K562 (cell line): ENCODE measurements around the gene MARCHF3. TPM values are rescaled to one million over a fixed set of nuclear protein-coding genes. Genes with fewer than 3 reads are reported as not detected.

Experiments
- ARID3B ChIP-seq: fragments of 250-450 bp; sonication (Bioruptor Pico); IDR thresholded peaks from 2 replicates; pipeline ENCODE4 v1.4.0; 2020; ENCODE audit warnings: borderline replicate concordance
- CBX5 ChIP-seq: IDR thresholded peaks from 2 replicates; pipeline ENCODE4 v1.6.1; 2014; ENCODE audit warnings: low read depth, borderline replicate concordance
- CHD4 ChIP-seq: fragments of 200-600 bp; sonication (generic); IDR thresholded peaks from 3 replicates; pipeline ENCODE4 v1.6.1; 2012; ENCODE audit warnings: low read depth, mild to moderate bottlenecking, mixed read lengths, low read length, inconsistent platforms; ENCODE audit not compliant: insufficient read depth, insufficient replicate concordance, poor library complexity, severe bottlenecking
- ELK3 ChIP-seq: fragments of 450-650 bp; formaldehyde crosslinking; IDR thresholded peaks from 2 replicates; pipeline ENCODE4 v1.4.0; 2020; ENCODE audit warnings: mild to moderate bottlenecking
- HDAC6 ChIP-seq: IDR thresholded peaks from 2 replicates; pipeline ENCODE4 v1.6.1; 2012; ENCODE audit warnings: low read depth, mild to moderate bottlenecking, control low read depth, inconsistent platforms, low read length, moderate library complexity
- IRF9 ChIP-seq: fragments of 450-650 bp; IDR thresholded peaks from 2 replicates; pipeline ENCODE4 v1.6.1; 2016; ENCODE audit warnings: missing biosample characterization, missing genetic modification characterization
- MEIS2 ChIP-seq: fragments of 450-650 bp; IDR thresholded peaks from 2 replicates; pipeline ENCODE4 v1.6.1; 2014; ENCODE audit warnings: mild to moderate bottlenecking; ENCODE audit not compliant: partially characterized antibody
- MXI1 ChIP-seq: IDR thresholded peaks from 2 replicates; pipeline ENCODE4 v1.6.1; 2011; ENCODE audit warnings: low read depth, mild to moderate bottlenecking, improper control_type of control experiment, low read length
- NRF1 ChIP-seq, 2 experiments: fragments of 450-650 bp; IDR thresholded peaks in 1 of 2; conservative IDR thresholded peaks in 1 of 2; 2 replicates each; pipeline ENCODE4 v1.6.1; 2014; ENCODE audit warnings: mild to moderate bottlenecking in 2 of 2
- PHB ChIP-seq: fragments of 250-450 bp; sonication (Bioruptor Pico); IDR thresholded peaks from 2 replicates; pipeline ENCODE4 v1.5.0; 2021
- PHF21A ChIP-seq: fragments of 450-650 bp; IDR thresholded peaks from 2 replicates; pipeline ENCODE4 v1.6.1; 2017; ENCODE audit warnings: low read depth, borderline replicate concordance
- PPARD ChIP-seq: fragments of 250-450 bp; sonication (Bioruptor Pico); IDR thresholded peaks from 2 replicates; pipeline ENCODE4 v1.8.0; 2022; ENCODE audit warnings: inconsistent platforms, mild to moderate bottlenecking, moderate library complexity
- RAD21 ChIP-seq, 2 experiments: fragments of 250-450 bp in 1 of 2; fragments of 450-650 bp in 1 of 2; sonication (Bioruptor Pico) in 1 of 2; formaldehyde crosslinking in 1 of 2; IDR thresholded peaks in 1 of 2; conservative IDR thresholded peaks in 1 of 2; 2 replicates each; pipeline versions ENCODE4 v1.4.0 to v1.8.0; 2020 to 2022; ENCODE audit warnings: mild to moderate bottlenecking in 2 of 2, moderate library complexity in 1 of 2
- RCOR1 ChIP-seq, 2 experiments: IDR thresholded peaks; 2 replicates each; pipeline ENCODE4 v1.6.1; 2012; ENCODE audit warnings: low read depth in 2 of 2, low read length in 2 of 2, borderline replicate concordance in 1 of 2, improper control_type of control experiment in 1 of 2
- RFX1 ChIP-seq: fragments of 450-650 bp; IDR thresholded peaks from 2 replicates; pipeline ENCODE4 v1.6.1; 2016; ENCODE audit warnings: mild to moderate bottlenecking, moderate library complexity
- SIX5 ChIP-seq, 2 experiments: IDR thresholded peaks; 2 replicates each; pipeline ENCODE4 v1.6.1; 2011; ENCODE audit warnings: low read length in 2 of 2, borderline replicate concordance in 1 of 2, low read depth in 1 of 2, mild to moderate bottlenecking in 1 of 2, moderate library complexity in 1 of 2; ENCODE audit not compliant: insufficient read depth in 1 of 2
- SMARCC2 ChIP-seq: fragments of 450-650 bp; IDR thresholded peaks from 2 replicates; pipeline ENCODE4 v1.6.1; 2017; ENCODE audit warnings: antibody characterized with exemption, moderate library complexity, mild to moderate bottlenecking, low read depth
- STAT5A ChIP-seq: IDR thresholded peaks from 2 replicates; pipeline ENCODE4 v1.6.1; 2012; ENCODE audit warnings: low read length, inconsistent platforms, borderline replicate concordance
- TGIF2 ChIP-seq: sonication (generic); formaldehyde crosslinking; IDR thresholded peaks from 2 replicates; pipeline ENCODE4 v1.8.1; 2022; ENCODE audit warnings: mild to moderate bottlenecking, missing genetic modification reagents, moderate library complexity
- WHSC1 ChIP-seq: IDR thresholded peaks from one replicate; pipeline ENCODE4 v1.6.1; 2012; ENCODE audit warnings: low read length, control low read depth, inconsistent platforms
- ZNF212 ChIP-seq: fragments of 450-650 bp; formaldehyde crosslinking; IDR thresholded peaks from 2 replicates; pipeline ENCODE4 v1.4.0; 2020; ENCODE audit warnings: mild to moderate bottlenecking
- ZNF274 ChIP-seq: IDR thresholded peaks from 2 replicates; pipeline ENCODE4 v1.6.1; 2011; ENCODE audit warnings: low read depth, mild to moderate bottlenecking, low read length, moderate library complexity, borderline replicate concordance
- ZNF282 ChIP-seq: sonication (generic); formaldehyde crosslinking; IDR thresholded peaks from 2 replicates; pipeline ENCODE4 v1.8.1; 2023; ENCODE audit warnings: missing genetic modification reagents
- ZNF347 ChIP-seq: fragments of 450-650 bp; formaldehyde crosslinking; IDR thresholded peaks from 2 replicates; pipeline ENCODE4 v1.4.0; 2020; ENCODE audit warnings: low read depth, mild to moderate bottlenecking, moderate library complexity
- ZNF584 ChIP-seq: fragments of 200-800 bp; sonication (Bioruptor generic); IDR thresholded peaks from 2 replicates; pipeline ENCODE4 v1.6.1; 2016; ENCODE audit warnings: low read depth, mild to moderate bottlenecking, missing genetic modification characterization, missing compliant biosample characterization
- polyA plus RNA-seq, 8 experiments: library from polyadenylated mRNA; depleted of rRNA in 4 of 8; stranded (reverse) in 5 of 8; unstranded in 3 of 8; fragments of >200 nt; fragmentation: Nextera tagmentation in 2 of 8; fragmentation: Illumina TruSeq in 1 of 8; extraction: Ambion mirVana in 2 of 8; extraction: Trizol in 1 of 8; gene quantifications; 2 replicates each; pipeline versions ENCODE4 v1.2.1 to v1.2.3, GENCODE V29; 2011 to 2014; ENCODE audit warnings: inconsistent platforms in 1 of 8, missing spikeins in 1 of 8
- total RNA-seq, 7 experiments: library from RNA; depleted of rRNA in 6 of 7; stranded (reverse); fragments of >200 nt in 6 of 7; fragmentation: Illumina TruSeq in 2 of 7; extraction: Trizol in 2 of 7; gene quantifications; 2 replicates each; pipeline versions ENCODE4 v1.2.1 to v1.2.3, GENCODE V29; 2011 to 2021; ENCODE audit warnings: low replicate concordance in 1 of 7

MARCHF3 gene
- total and polyA plus RNA-seq, 9 of the 15 experiments (the other 6 are each of a cell fraction or from before 2014, with no cell fraction given): 5.6 to 37.4 (median 16.5) TPM

GRCh38 chr5:127030259-127031146 is at the start of gene MARCHF3 (continued):
- TF ChIP-seq ARID3B (CRISPR knock-in tag) (no peak), RAD21 (CRISPR knock-in tag; conservative IDR thresholded peaks at IDR 0.05 in 1 of 2, IDR thresholded peaks at IDR 0.05 in 1 of 2) (peak; percentile 5 to 33; a peak in 3 of 4 replicates), ZNF282 (CRISPR knock-in tag) (no peak; the same call in 1 of the 2 replicates), STAT5A (no peak), RFX1 (no peak), SMARCC2 (no peak; the same call in 1 of the 2 replicates), NRF1 (conservative IDR thresholded peaks at IDR 0.05 in 1 of 2, IDR thresholded peaks at IDR 0.05 in 1 of 2) (peak; percentile 76 to 83), PHB (CRISPR knock-in tag) (no peak), PPARD (CRISPR knock-in tag) (no peak), ELK3 (no peak), SIX5 (IDR thresholded peaks at IDR 0.05; ENCODE audit: borderline replicate concordance in 1 of 2, insufficient read depth in 1 of 2, low read depth in 1 of 2, low read length in 2 of 2) (0 out of 4 replicates have a peak, but pooled peaks of 1 of the 2 experiments have one; percentile 2), ZNF274 (no peak), CHD4 (no peak), MEIS2 (peak; percentile 43), HDAC6 (no peak), TGIF2 (CRISPR knock-in tag) (peak; percentile 37; the same call in 1 of the 2 replicates), RCOR1 (IDR thresholded peaks at IDR 0.05; ENCODE audit: borderline replicate concordance in 1 of 2, low read depth in 2 of 2, low read length in 2 of 2) (peak in 1 of 2 experiments; percentile 27; a peak in 1 of 4 replicates), ZNF347 (CRISPR knock-in tag) (no peak), IRF9 (tag) (no peak), MXI1 (no peak), ZNF584 (CRISPR knock-in tag) (no peak), WHSC1 (no peak), PHF21A (no peak), ZNF212 (CRISPR knock-in tag) (no peak), CBX5 (no peak)
